HG02943 (cell line): ENCODE measurements around the gene GRIP1.
A peak's percentile ranks its signal among the peaks of the same experiment; 100 is the strongest.
"Not testable (repeated sequence)": the region's sequence is repeated elsewhere in the genome, so short reads cannot be mapped to it uniquely, and the experiment has no call there.

Source experiments
- ATAC-seq: cut with Tn5 transposase; IDR thresholded peaks from one replicate; pipeline ENCODE4 v1.9.1; 2021; ENCODE audit warnings: mild to moderate bottlenecking, low read depth, moderate library complexity; ENCODE audit not compliant: unreplicated experiment

GRIP1 gene

GRCh38 chr12:66548338-66549049 lies 130.4 kb downstream of the GRIP1 start:
- no peak for ATAC-seq

- no peak for ATAC-seq
Observed at GRCh38 chr12:66541426-66541825, 137.4 kb downstream of the GRIP1 start.

- no peak for ATAC-seq
Observed at GRCh38 chr12:66539431-66539830, 139.4 kb downstream of the GRIP1 start.

- no peak for ATAC-seq
Observed at GRCh38 chr12:66538970-66539369, 139.9 kb downstream of the GRIP1 start.

GRCh38 chr12:66537876-66538275 lies 141.0 kb downstream of the GRIP1 start:
- no peak for ATAC-seq

- no peak for ATAC-seq
Observed at GRCh38 chr12:66533767-66534166, 145.1 kb downstream of the GRIP1 start.

GRCh38 chr12:66531766-66532165 lies 147.1 kb downstream of the GRIP1 start:
- no peak for ATAC-seq

GRCh38 chr12:66529934-66530333 lies 148.9 kb downstream of the GRIP1 start:
- no peak for ATAC-seq

GRCh38 chr12:66516561-66516960 lies 162.3 kb downstream of the GRIP1 start:
- no peak for ATAC-seq

GRCh38 chr12:66516133-66516532 lies 162.7 kb downstream of the GRIP1 start:
- ATAC-seq = no peak

- ATAC-seq = no peak
Observed at GRCh38 chr12:66514581-66514980, 164.3 kb downstream of the GRIP1 start.

- no peak for ATAC-seq
Observed at GRCh38 chr12:66508025-66508424, 170.9 kb downstream of the GRIP1 start.

- no peak for ATAC-seq
Observed at GRCh38 chr12:66503746-66504145, 175.1 kb downstream of the GRIP1 start.

GRCh38 chr12:66502911-66503310 lies 176.0 kb downstream of the GRIP1 start:
- no peak for ATAC-seq

GRCh38 chr12:66500841-66501240 lies 178.0 kb downstream of the GRIP1 start:
- peak; percentile 77 for ATAC-seq

- no peak for ATAC-seq
Observed at GRCh38 chr12:66500091-66500490, 178.8 kb downstream of the GRIP1 start.

GRCh38 chr12:66499000-66499399 lies 179.9 kb downstream of the GRIP1 start:
- no peak for ATAC-seq

- ATAC-seq = not testable (repeated sequence)
Observed at GRCh38 chr12:66498059-66498458, 180.8 kb downstream of the GRIP1 start.

- ATAC-seq = no peak
Observed at GRCh38 chr12:66497008-66497897, 181.6 kb downstream of the GRIP1 start.

GRCh38 chr12:66496595-66496994 lies 182.3 kb downstream of the GRIP1 start:
- ATAC-seq = no peak

- ATAC-seq = no peak
Observed at GRCh38 chr12:66495709-66496108, 183.2 kb downstream of the GRIP1 start.

- ATAC-seq = no peak
Observed at GRCh38 chr12:66493819-66494218, 185.1 kb downstream of the GRIP1 start.
